HG03066 (cell line): ENCODE results near the gene CNOT1.
"Not testable (repeated sequence)": the region's sequence is repeated elsewhere in the genome, so short reads cannot be mapped to it uniquely, and the experiment has no call there.

Experiments
- ATAC-seq: cut with Tn5 transposase; IDR thresholded peaks from one replicate; pipeline ENCODE4 v1.9.1; 2021; ENCODE audit warnings: low read depth; ENCODE audit not compliant: unreplicated experiment

The CNOT1 gene

DNA sequence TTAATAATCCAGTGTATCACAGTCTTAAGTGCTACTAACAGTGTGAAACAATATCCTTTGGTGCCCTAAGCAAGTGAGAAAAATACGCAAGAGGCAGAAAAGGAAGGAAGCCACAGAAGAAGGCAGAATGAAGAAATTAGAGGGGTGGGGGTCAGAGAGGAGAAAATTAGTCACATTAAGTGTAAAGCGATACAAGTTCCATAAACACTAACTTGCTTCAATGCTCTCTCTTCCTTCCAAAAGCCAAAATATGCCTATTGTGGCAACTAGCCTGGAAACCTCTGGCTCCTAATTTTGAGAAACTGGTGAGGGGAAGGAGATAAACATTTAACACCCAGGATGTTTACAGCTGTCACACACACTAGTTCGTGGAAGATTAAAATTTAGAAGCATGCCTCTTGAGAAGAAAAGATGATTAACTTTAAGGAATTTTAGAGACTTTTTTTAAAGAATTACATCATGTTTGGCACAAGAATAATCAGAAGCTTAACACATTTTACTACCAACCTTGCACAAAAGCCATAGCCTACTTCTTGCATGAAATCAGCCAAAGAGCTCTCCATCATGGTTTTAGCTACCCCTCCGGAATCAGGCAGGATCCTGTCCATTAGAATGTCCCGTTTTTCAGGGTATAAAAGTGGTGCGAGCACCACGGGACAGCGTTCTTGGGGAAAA is 44.7 kb downstream of the CNOT1 start:
- no peak for ATAC-seq

DNA sequence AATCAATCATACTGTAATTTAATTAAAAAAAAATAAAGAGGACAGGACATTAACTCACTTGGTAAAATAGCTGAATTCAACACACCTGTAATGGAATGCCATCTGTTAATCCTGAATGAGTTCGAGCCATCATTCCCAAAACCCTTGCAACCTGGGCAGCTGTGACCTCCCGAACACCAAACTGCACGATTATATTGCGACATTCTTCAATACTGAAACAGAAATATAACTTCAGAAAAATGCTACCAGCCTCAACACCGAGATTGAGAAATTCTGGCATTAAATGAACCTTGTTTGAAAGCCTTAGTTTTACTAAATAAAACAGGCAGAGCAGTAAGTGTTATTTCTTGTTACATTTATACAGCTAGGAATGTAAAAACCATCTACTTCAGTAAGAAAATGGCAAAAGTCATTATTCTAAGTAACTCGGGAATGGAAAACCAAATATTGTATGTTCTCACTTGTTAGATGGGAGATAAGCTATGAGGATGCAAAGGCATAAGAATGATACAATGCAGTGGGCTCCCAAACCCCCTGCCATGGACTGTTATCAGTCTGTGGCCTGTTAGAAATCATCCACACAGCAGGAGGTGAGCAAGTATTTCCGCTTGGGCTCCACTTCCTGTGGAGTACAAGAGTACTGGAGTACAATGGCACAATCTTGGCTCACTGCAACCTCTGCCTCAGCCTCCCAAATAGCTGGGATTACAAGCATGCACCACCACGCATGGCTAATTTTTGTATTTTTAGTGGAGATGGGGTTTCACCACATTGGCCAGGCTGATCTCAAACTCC is 46.5 kb downstream of the CNOT1 start:
- no peak for ATAC-seq

GRCh38 chr16:58582133-58582532 is 47.5 kb downstream of the CNOT1 start:
- no peak for ATAC-seq

- no peak for ATAC-seq
Observed at GRCh38 chr16:58579587-58579986, 50.0 kb downstream of the CNOT1 start.

- ATAC-seq = no peak
Observed at GRCh38 chr16:58578642-58579041, 51.0 kb downstream of the CNOT1 start.

- no peak for ATAC-seq
Observed at GRCh38 chr16:58577141-58577540, 52.5 kb downstream of the CNOT1 start.

GRCh38 chr16:58574895-58575294 is 54.7 kb downstream of the CNOT1 start:
- no peak for ATAC-seq

DNA sequence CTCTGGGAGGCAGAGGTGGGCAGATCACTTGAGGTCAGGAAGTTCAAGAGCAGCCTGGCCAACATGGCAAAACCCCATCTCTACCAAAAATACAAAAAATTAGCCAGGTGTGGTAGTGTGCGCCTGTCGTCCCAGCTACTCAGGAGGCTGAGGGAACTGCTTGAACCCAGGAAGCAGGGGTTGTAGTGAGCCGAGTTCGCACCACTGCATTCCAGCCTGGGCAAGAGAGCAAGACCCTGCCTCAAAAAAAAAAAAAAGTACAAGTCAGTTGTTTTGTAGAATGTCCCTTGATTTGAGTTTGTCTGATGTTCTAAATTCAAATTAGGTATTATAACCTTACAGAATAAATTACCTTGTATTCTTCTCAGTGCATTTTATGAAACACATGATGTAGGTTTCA is 63.9 kb downstream of the CNOT1 start:
- ATAC-seq = not testable (repeated sequence)

GRCh38 chr16:58563775-58564174 is 65.9 kb downstream of the CNOT1 start:
- ATAC-seq = no peak

DNA sequence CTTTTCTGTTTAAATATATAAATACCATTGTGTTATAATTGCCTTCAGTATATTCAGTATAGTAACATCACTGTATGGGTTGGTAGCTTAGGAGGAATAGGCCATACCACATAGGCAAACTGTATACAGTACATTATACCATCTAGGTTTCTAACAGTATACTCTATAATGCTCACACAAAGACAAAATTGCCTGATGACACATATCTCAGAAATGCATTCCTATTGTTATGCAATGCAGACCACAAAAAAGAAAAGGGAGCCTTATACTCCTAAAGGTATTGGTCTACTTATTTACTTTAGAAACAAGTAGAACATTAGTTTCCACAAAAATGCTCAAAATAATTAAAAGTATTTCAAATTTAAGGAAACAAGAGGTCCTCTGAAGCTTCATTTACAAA is 66.4 kb downstream of the CNOT1 start:
- no peak for ATAC-seq

- no peak for ATAC-seq
Observed at GRCh38 chr16:58556678-58557077, 72.9 kb downstream of the CNOT1 start.

DNA sequence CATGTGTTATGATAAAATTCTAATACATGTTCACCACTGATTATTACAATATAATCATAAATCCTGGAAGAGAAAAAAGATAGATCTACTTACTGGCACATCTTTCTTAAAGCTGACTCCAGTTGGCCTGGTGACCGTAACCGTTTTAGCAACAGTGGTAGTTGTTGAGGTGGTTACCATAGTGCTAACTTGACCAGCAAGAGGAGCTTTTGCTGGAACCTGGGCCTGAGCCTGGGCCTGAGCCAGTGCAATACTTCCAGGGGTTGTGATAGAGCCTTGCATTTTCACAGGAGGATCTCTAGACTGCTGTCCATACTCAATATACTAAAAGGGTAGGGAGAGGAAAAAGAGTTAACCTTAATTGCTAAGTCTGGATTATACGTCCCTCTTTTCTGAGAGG is 78.1 kb downstream of the CNOT1 start:
- ATAC-seq = no peak

- no peak for ATAC-seq
Observed at GRCh38 chr16:58548378-58548777, 81.2 kb downstream of the CNOT1 start.

DNA sequence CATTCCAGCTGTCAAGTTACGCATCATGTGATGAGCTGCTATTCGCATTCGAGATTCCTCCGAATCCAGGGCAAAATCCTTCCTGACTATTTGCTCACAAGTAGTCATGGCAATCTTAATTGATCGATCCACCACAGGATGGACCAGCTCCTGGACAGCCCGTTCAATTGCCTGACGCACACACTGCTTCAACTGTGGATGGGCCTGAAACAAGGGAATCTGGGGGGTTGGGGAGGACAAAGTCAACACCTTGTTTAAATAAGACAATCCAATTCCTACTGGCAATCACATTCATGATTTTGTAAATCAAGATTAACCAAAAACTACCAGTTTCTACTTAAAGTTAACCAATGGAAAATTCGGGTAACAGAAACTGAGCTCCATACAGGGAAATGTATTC is 85.9 kb downstream of the CNOT1 start:
- no peak for ATAC-seq

DNA sequence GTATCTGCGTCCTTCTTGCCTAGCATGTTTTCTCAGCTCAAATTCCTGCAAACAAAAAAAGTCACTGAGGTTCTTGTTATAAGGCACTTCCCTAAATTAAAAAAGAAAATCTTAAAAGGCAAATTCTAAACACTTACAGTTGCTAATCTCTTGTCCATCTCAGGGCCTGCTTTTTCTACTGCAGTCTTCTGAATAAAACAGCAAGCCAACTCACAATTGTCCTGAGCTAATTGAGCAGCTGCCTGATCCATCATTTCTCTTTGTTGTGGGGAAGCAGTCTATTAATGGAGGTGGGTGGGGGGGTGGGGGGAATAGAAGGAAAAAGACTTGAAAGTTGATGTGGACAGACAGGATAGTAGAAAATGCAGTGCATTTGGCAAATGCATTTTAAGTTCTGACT is 87.3 kb downstream of the CNOT1 start:
- ATAC-seq = no peak

GRCh38 chr16:58541711-58542110 is 87.9 kb downstream of the CNOT1 start:
- ATAC-seq = no peak

DNA sequence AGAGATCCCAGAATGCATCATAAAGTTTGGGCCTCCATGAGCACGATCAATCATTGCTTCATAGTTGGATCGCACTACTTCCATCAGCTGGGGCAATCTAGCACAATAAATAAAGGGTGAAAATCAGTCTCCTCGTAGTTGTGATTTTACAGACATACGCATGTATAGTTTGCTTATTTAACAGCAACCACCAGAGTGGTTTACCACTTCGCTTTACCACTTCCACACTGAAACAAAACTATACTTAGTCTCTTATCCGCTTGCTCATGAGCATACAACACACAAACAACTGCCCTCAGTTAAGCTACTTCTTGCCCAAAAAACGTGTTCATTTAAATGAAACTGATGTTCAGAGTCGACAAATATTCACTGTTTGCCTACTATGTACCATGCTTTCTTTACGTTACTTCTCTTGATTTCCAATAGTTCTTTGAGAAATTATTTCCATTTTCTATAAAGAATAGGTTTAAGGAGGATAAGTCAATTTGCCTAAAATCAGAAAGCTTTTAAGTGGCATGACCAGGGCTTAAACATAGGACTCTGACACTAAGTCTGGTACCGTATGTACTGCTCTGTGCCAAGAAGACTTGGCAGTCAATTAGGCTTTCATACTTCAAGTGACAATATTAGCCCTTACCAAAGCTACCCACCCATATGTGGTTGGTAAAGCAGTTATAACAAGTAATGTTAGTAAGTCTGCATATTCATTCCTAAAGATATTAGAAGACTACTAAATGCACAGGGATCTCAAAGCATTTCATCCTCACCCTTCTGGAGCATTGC is 92.3 kb downstream of the CNOT1 start:
- no peak for ATAC-seq

DNA sequence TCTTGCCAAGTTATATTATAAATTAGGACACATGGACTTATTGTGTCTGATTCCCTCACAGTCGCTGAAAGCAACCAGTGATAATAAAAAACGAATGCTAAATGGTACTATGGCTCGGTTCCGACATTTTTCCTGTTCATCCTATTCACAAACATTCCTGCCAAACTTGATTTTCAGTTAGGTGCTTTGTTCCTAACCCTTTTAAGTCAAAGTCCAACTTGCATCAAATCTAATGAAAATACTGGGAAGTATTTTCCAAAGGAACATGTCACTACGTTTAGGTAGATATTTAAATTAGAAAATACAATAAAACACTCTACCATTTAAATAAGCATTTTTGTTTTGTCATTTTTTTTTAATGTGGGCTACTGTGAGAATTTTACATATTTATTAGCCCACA is 93.3 kb downstream of the CNOT1 start:
- no peak for ATAC-seq

DNA sequence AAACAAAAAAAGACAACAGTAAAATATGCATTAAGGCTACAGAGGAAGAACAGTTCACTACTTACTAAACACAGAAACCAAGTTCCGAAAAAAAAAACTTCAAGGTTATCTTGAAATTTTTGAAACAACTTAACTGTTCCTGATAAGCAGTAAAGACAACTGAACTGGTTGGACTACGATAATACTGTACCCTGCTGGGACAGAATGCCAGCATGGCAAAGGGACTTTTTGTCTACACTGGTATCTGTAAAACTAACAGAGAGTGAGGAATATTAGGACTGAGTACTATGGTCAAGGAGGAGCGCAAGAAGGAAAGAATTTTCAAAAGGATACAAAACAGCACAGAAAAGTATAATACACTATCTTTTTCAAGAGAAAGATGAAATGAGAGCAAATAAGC is 94.5 kb downstream of the CNOT1 start:
- ATAC-seq = no peak

DNA sequence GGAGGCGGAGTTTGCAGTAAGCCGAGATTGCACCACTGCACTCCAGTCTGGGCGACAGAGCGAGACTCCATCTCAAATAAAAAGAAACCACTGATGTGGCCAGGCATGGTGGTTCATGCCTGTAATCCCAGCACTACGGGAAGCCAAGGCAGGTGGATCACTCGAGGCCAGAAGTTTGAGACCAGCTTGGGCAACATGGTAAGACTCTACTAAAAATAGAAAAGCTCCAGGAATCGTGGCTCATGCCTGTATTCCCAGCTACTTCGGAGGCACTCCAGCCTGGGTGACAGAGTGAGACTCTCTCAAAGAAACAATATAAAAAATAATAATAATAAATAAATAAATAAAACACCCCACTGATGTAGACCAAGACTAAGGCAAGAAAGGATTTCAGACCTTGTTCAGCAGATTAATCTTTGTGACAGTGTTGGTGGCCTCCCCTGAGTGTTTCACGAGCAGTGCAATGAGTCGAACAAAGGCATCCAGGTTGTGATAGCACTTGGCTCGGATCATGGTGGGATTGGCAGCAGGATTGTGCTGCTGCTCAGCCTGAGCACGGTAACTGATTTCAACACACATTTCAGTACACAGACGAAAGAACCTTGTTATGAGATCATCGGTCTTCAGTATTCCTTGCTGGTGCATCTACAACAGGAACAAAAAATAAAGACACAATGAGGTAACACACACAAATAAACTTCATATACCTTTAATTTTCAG is 95.7 kb downstream of the CNOT1 start:
- ATAC-seq = no peak

GRCh38 chr16:58532414-58532813 is 97.2 kb downstream of the CNOT1 start:
- no peak for ATAC-seq
